ENCODE results near the gene ACTR3. TPM values are rescaled to one million over a fixed set of nuclear protein-coding genes. Genes with fewer than 3 reads are reported as not detected.

Gene ACTR3
- total and polyA plus RNA-seq, 9 donors: 85.9 to 148 (median 116) TPM

- no peak overlapping the region for H3K4me3 ChIP-seq (ENCODE audit: low read length)
- no peaks in the 10 kb centered on the region for H3K27me3 ChIP-seq (ENCODE audit: control insufficient read depth, insufficient read depth, low read length)
- no peaks in the 10 kb centered on the region for H3K36me3 ChIP-seq (ENCODE audit: control insufficient read depth, insufficient read depth, low read length)
- H3K9me3 ChIP-seq (replicated peaks; ENCODE audit: control insufficient read depth, low read depth, low read length): peaks cover 4% of the 10 kb centered on the region
- no peak overlapping the region for H3K27ac ChIP-seq (ENCODE audit: low read length)
- 50% methylated on average over 2 of the region's 4 CpGs for WGBS (ENCODE audit: insufficient coverage)
- no peak for DNase-seq
- H3K4me1 ChIP-seq (ENCODE audit: control insufficient read depth, insufficient read depth, low read length): peaks cover 6% of the 10 kb centered on the region
Observed at GRCh38 chr2:113974727-113975126, 84.8 kb downstream of the ACTR3 start.

- Histone ChIP-seq H3K27ac (ENCODE audit: low read length) (no peak overlapping the region), H3K4me1 (ENCODE audit: control insufficient read depth, insufficient read depth, low read length) (peaks cover 8% of the 10 kb centered on the region), H3K4me3 (ENCODE audit: low read length) (no peak overlapping the region), H3K9me3 (replicated peaks; ENCODE audit: control insufficient read depth, low read depth, low read length) (peaks cover 6% of the 10 kb centered on the region), H3K27me3 (ENCODE audit: control insufficient read depth, insufficient read depth, low read length) (no peaks in the 10 kb centered on the region), H3K36me3 (ENCODE audit: control insufficient read depth, insufficient read depth, low read length) (no peaks in the 10 kb centered on the region)
- 89% methylated on average over 4 of the region's 7 CpGs for WGBS (ENCODE audit: insufficient coverage)
- no peak for DNase-seq
Observed at GRCh38 chr2:113976277-113976928, 86.5 kb downstream of the ACTR3 start.

- no peak overlapping the region for H3K4me3 ChIP-seq (ENCODE audit: low read length)
- no peak for DNase-seq
- H3K9me3 ChIP-seq (replicated peaks; ENCODE audit: control insufficient read depth, low read depth, low read length): peaks cover 6% of the 10 kb centered on the region
- peaks cover 8% of the 10 kb centered on the region for H3K4me1 ChIP-seq (ENCODE audit: control insufficient read depth, insufficient read depth, low read length)
- 96% methylated on average over 3 of the region's 8 CpGs for WGBS (ENCODE audit: insufficient coverage)
- H3K27ac ChIP-seq (ENCODE audit: low read length): no peak overlapping the region
- no peaks in the 10 kb centered on the region for H3K27me3 ChIP-seq (ENCODE audit: control insufficient read depth, insufficient read depth, low read length)
- H3K36me3 ChIP-seq (ENCODE audit: control insufficient read depth, insufficient read depth, low read length): no peaks in the 10 kb centered on the region
Observed at GRCh38 chr2:113977060-113977659, 87.3 kb downstream of the ACTR3 start.

GRCh38 chr2:113977660-113978523, 88.0 kb downstream of the ACTR3 start:
- Histone ChIP-seq H3K4me1 (ENCODE audit: control insufficient read depth, insufficient read depth, low read length) (peaks cover 8% of the 10 kb centered on the region), H3K27me3 (ENCODE audit: control insufficient read depth, insufficient read depth, low read length) (no peaks in the 10 kb centered on the region), H3K9me3 (replicated peaks; ENCODE audit: control insufficient read depth, low read depth, low read length) (peaks cover 6% of the 10 kb centered on the region), H3K4me3 (ENCODE audit: low read length) (no peak overlapping the region), H3K27ac (ENCODE audit: low read length) (no peak overlapping the region), H3K36me3 (ENCODE audit: control insufficient read depth, insufficient read depth, low read length) (no peaks in the 10 kb centered on the region)
- WGBS (ENCODE audit: insufficient coverage): 51% methylated on average over 7 of the region's 16 CpGs
- DNase-seq: peak; percentile 77

- DNase-seq: no peak
- H3K36me3 ChIP-seq (ENCODE audit: control insufficient read depth, insufficient read depth, low read length): no peaks in the 10 kb centered on the region
- H3K9me3 ChIP-seq (replicated peaks; ENCODE audit: control insufficient read depth, low read depth, low read length): peaks cover 6% of the 10 kb centered on the region
- H3K27ac ChIP-seq (ENCODE audit: low read length): no peak overlapping the region
- H3K4me1 ChIP-seq (ENCODE audit: control insufficient read depth, insufficient read depth, low read length): peaks cover 8% of the 10 kb centered on the region
- H3K27me3 ChIP-seq (ENCODE audit: control insufficient read depth, insufficient read depth, low read length): no peaks in the 10 kb centered on the region
- H3K4me3 ChIP-seq (ENCODE audit: low read length): no peak overlapping the region
- WGBS (ENCODE audit: insufficient coverage): 94% methylated on average over 16 of the region's 20 CpGs
Observed at GRCh38 chr2:113978524-113979190, 88.8 kb downstream of the ACTR3 start.

- peaks cover 8% of the 10 kb centered on the region for H3K4me1 ChIP-seq (ENCODE audit: control insufficient read depth, insufficient read depth, low read length)
- 60% methylated on average over 92 of the region's 93 CpGs for WGBS (ENCODE audit: insufficient coverage)
- H3K27me3 ChIP-seq (ENCODE audit: control insufficient read depth, insufficient read depth, low read length): no peaks in the 10 kb centered on the region
- no peak overlapping the region for H3K27ac ChIP-seq (ENCODE audit: low read length)
- H3K36me3 ChIP-seq (ENCODE audit: control insufficient read depth, insufficient read depth, low read length): no peaks in the 10 kb centered on the region
- DNase-seq: no peak
- H3K4me3 ChIP-seq (ENCODE audit: low read length): no peak overlapping the region
- H3K9me3 ChIP-seq (replicated peaks; ENCODE audit: control insufficient read depth, low read depth, low read length): peaks cover 6% of the 10 kb centered on the region
Observed at GRCh38 chr2:113979191-113980128, 89.6 kb downstream of the ACTR3 start.

- Histone ChIP-seq H3K4me1 (ENCODE audit: control insufficient read depth, insufficient read depth, low read length) (peaks cover 5% of the 10 kb centered on the region), H3K27ac (ENCODE audit: low read length) (no peak overlapping the region), H3K9me3 (replicated peaks; ENCODE audit: control insufficient read depth, low read depth, low read length) (peaks cover 6% of the 10 kb centered on the region), H3K27me3 (ENCODE audit: control insufficient read depth, insufficient read depth, low read length) (no peaks in the 10 kb centered on the region), H3K36me3 (ENCODE audit: control insufficient read depth, insufficient read depth, low read length) (no peaks in the 10 kb centered on the region), H3K4me3 (ENCODE audit: low read length) (no peak overlapping the region)
- WGBS (ENCODE audit: insufficient coverage): 46% methylated on average over 1 of the region's 4 CpGs
- no peak for DNase-seq
Observed at GRCh38 chr2:113980946-113981345, 91.1 kb downstream of the ACTR3 start.

GRCh38 chr2:113981404-113982134, 91.7 kb downstream of the ACTR3 start:
- DNase-seq: peak; percentile 44
- no peak overlapping the region for H3K4me3 ChIP-seq (ENCODE audit: low read length)
- H3K27me3 ChIP-seq (ENCODE audit: control insufficient read depth, insufficient read depth, low read length): no peaks in the 10 kb centered on the region
- H3K9me3 ChIP-seq (replicated peaks; ENCODE audit: control insufficient read depth, low read depth, low read length): peaks cover 6% of the 10 kb centered on the region
- 73% methylated on average over 2 of the region's 8 CpGs for WGBS (ENCODE audit: insufficient coverage)
- H3K36me3 ChIP-seq (ENCODE audit: control insufficient read depth, insufficient read depth, low read length): no peaks in the 10 kb centered on the region
- peaks cover 5% of the 10 kb centered on the region for H3K4me1 ChIP-seq (ENCODE audit: control insufficient read depth, insufficient read depth, low read length)
- H3K27ac ChIP-seq (ENCODE audit: low read length): no peak overlapping the region
